ENCODE results near the gene CELSR3. TPM values are rescaled to one million over a fixed set of nuclear protein-coding genes. Genes with fewer than 3 reads are reported as not detected.
A peak's percentile ranks its signal among the peaks of the same experiment; 100 is the strongest.

CELSR3 gene
- total RNA-seq, 1 donor = 1.4 TPM

DNA sequence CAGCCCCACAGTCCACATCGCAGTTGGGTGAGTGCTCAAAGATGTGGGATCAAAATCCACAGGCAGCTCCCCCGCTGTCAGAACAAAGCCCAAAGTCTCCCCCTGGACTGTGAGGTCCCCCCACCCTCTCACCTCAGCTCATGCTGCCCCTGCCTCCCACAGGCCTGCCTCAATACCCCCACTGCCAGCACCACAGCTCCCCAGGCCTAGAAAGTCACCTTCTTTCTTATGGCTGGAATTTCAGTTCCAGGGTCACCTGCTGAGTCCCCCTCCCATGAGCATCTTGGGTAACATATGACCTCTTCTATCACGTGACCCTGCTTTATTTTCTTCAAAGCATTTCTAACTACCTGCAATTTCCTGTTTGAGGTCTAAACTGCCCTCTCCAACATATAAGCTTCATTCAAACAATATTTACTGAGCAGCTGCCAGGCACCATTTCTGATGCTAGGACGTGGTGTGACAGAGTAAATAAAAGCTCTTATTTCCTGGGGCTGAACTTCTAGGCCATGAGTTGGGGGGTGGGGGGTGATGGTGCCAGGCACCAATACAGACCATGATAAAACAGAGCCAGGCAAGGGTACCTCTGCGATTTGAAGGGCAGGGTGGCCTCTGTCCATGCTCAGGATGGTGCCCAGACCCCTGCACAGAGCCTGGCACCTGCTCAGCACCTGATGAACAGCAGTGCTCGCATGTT lies 38.7 kb downstream of the CELSR3 start:
- Histone ChIP-seq H2AFZ (ENCODE audit: low read length) (no peak overlapping the region), H3K27ac (ENCODE audit: low read depth, low read length) (no peak overlapping the region), H3K4me2 (ENCODE audit: insufficient read depth, low read length) (no peak overlapping the region), H3K4me1 (ENCODE audit: insufficient read depth, low read length) (no peaks in the 10 kb centered on the region), H3K79me2 (ENCODE audit: insufficient read depth, low read length) (no peaks in the 10 kb centered on the region), H4K20me1 (ENCODE audit: insufficient read depth, low read length) (no peaks in the 10 kb centered on the region), H3K36me3 (ENCODE audit: insufficient read depth, low read length) (peaks cover 34% of the 10 kb centered on the region), H3K4me3 (ENCODE audit: insufficient read depth, low read length) (no peak overlapping the region), H3K27me3 (ENCODE audit: insufficient read depth, low read length) (no peaks in the 10 kb centered on the region), H3K9me3 (ENCODE audit: low read depth, low read length) (no peaks in the 10 kb centered on the region)
- DNase-seq (ENCODE audit: insufficient read length, low spot score, missing footprints) = peak; percentile 65
- TF ChIP-seq, protein P1, sequence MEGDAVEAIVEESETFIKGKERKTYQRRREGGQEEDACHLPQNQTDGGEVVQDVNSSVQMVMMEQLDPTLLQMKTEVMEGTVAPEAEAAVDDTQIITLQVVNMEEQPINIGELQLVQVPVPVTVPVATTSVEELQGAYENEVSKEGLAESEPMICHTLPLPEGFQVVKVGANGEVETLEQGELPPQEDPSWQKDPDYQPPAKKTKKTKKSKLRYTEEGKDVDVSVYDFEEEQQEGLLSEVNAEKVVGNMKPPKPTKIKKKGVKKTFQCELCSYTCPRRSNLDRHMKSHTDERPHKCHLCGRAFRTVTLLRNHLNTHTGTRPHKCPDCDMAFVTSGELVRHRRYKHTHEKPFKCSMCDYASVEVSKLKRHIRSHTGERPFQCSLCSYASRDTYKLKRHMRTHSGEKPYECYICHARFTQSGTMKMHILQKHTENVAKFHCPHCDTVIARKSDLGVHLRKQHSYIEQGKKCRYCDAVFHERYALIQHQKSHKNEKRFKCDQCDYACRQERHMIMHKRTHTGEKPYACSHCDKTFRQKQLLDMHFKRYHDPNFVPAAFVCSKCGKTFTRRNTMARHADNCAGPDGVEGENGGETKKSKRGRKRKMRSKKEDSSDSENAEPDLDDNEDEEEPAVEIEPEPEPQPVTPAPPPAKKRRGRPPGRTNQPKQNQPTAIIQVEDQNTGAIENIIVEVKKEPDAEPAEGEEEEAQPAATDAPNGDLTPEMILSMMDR (IDR thresholded peaks at IDR 0.05; ENCODE audit: extremely low read depth, low read depth, low read length) = no peak

DNA sequence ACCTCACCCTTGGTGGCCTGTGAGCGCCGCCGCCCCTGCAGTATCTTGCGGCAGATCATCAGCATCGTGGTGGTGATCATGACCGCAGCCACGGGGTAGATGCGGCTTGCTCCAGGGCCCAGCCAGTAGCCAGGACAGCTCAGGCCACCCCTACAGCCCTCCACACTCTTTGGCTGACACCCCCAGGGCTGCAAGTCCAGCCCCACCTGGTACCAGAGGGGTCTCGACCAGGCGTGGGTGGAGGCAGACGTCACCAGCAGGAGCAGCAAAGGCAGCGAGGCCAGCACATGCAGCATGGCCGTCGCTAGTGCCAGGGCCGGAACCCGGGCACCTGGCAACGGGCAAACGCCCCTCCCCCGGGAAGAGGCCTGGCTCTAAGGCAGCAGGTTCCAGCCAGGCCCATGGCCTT lies 41.2 kb downstream of the CELSR3 start, which contains the start of gene TMEM89:
TSS of gene TMEM89 (minus strand) at position 309 of the 409 bp plus-strand sequence. CDS start at position 296, 13 bp downstream.
- Histone ChIP-seq H3K27ac (ENCODE audit: low read depth, low read length) (no peak within 1 kb of the TSS), H3K9me3 (ENCODE audit: low read depth, low read length) (peaks cover 5% of the 10 kb centered on the region), H3K27me3 (ENCODE audit: insufficient read depth, low read length) (no peaks in the 10 kb centered on the region), H3K4me3 (ENCODE audit: insufficient read depth, low read length) (no peak within 1 kb of the TSS), H3K36me3 (ENCODE audit: insufficient read depth, low read length) (peaks cover 18% of the 10 kb centered on the region), H2AFZ (ENCODE audit: low read length) (no peak within 1 kb of the TSS), H4K20me1 (ENCODE audit: insufficient read depth, low read length) (no peaks in the 10 kb centered on the region), H3K4me2 (ENCODE audit: insufficient read depth, low read length) (no peak within 1 kb of the TSS), H3K79me2 (ENCODE audit: insufficient read depth, low read length) (no peaks in the 10 kb centered on the region), H3K4me1 (ENCODE audit: insufficient read depth, low read length) (peaks cover 5% of the 10 kb centered on the region)
- TF ChIP-seq, protein P1 (IDR thresholded peaks at IDR 0.05; ENCODE audit: extremely low read depth, low read depth, low read length) = no peak
- peak; percentile 43 for DNase-seq (ENCODE audit: insufficient read length, low spot score, missing footprints)

DNA sequence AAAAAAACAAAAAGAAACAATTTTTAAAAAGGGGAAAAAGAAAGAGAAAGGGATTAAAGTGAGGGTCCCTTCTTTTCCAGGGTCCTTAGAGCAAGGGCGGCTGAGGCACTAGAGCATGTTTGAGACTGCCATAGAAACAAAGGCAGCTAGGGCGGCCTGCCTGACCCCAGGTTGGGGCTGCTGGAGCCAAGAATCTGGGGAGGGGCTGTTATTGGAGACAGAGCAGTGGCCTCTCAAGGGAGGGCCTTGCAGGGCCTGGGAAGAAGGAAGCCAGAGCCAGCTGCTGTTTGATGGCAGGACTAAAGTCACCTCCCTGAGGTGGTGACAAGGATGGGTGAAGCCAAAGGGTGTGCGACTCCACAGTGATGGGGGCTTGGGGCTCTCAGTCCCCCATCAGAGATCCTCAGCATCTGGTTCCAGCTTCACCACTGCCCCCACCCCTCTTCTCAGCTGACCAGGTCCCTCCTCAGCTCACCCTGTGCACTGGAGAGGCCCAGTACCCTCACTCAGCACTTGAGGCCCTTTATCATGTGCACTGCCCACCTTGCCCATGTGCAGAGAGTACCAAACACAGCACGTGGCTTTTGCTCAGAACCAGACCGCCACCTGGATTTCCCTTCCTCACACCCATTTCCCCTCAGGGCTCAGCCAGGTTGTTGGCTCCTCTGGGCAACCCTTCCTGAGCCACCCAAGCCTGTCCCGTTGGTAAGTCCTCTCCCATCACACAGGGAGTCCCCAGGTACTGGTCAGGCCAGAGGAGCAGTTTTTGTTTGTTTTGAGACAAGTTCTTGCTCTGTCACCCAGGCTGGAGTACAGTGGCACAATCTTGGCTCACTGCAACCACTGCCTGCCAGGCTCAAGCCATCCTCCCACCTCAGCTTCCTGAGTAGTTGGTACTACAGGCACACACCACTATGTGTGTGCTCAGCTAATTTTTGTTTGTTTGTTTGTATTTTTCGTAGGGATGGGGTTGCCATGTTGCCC lies 42.9 kb downstream of the CELSR3 start:
- Histone ChIP-seq H3K9me3 (ENCODE audit: low read depth, low read length) (peaks cover 5% of the 10 kb centered on the region), H3K27ac (ENCODE audit: low read depth, low read length) (no peak overlapping the region), H4K20me1 (ENCODE audit: insufficient read depth, low read length) (no peaks in the 10 kb centered on the region), H3K79me2 (ENCODE audit: insufficient read depth, low read length) (no peaks in the 10 kb centered on the region), H3K27me3 (ENCODE audit: insufficient read depth, low read length) (no peaks in the 10 kb centered on the region), H3K4me3 (ENCODE audit: insufficient read depth, low read length) (no peak overlapping the region), H3K36me3 (ENCODE audit: insufficient read depth, low read length) (peaks cover 2% of the 10 kb centered on the region), H2AFZ (ENCODE audit: low read length) (no peak overlapping the region), H3K4me2 (ENCODE audit: insufficient read depth, low read length) (no peak overlapping the region), H3K4me1 (ENCODE audit: insufficient read depth, low read length) (peaks cover 5% of the 10 kb centered on the region)
- TF ChIP-seq, protein P1 (IDR thresholded peaks at IDR 0.05; ENCODE audit: extremely low read depth, low read depth, low read length) = no peak
- DNase-seq (ENCODE audit: insufficient read length, low spot score, missing footprints) = peak; percentile 50

DNA sequence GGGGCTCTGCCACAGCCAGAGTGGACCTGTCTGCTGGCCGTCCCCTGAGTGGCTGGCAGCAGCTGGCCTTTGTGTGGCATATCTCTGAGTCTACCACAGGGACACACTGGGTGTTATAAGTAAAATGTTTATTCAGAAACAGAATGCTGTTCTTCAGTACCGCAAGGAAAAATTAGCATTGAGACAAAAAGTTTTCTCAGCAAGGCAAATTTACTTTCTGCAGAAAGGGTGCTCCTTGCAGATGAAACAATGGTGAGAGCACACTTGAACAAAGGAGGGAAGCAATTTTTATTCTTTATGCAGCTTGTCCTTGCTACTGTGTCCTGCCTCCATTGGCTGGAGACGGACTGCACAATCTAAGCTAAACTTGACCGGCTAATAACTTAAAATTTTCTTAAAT lies 45.1 kb downstream of the CELSR3 start:
- H2AFZ ChIP-seq (ENCODE audit: low read length) = no peak overlapping the region
- H3K27ac ChIP-seq (ENCODE audit: low read depth, low read length) = no peak overlapping the region
- no peaks in the 10 kb centered on the region for H4K20me1 ChIP-seq (ENCODE audit: insufficient read depth, low read length)
- peak; percentile 45 for DNase-seq (ENCODE audit: insufficient read length, low spot score, missing footprints)
- no peak overlapping the region for H3K4me2 ChIP-seq (ENCODE audit: insufficient read depth, low read length)
- H3K36me3 ChIP-seq (ENCODE audit: insufficient read depth, low read length) = no peaks in the 10 kb centered on the region
- TF ChIP-seq, protein P1 (IDR thresholded peaks at IDR 0.05; ENCODE audit: extremely low read depth, low read depth, low read length) = no peak
- no peaks in the 10 kb centered on the region for H3K79me2 ChIP-seq (ENCODE audit: insufficient read depth, low read length)
- peaks cover 14% of the 10 kb centered on the region for H3K4me1 ChIP-seq (ENCODE audit: insufficient read depth, low read length)
- H3K4me3 ChIP-seq (ENCODE audit: insufficient read depth, low read length) = no peak overlapping the region
- no peaks in the 10 kb centered on the region for H3K27me3 ChIP-seq (ENCODE audit: insufficient read depth, low read length)
- peaks cover 5% of the 10 kb centered on the region for H3K9me3 ChIP-seq (ENCODE audit: low read depth, low read length)
